H1 (cell line): ENCODE results near the gene GCHFR. TPM values are rescaled to one million over a fixed set of nuclear protein-coding genes. Genes with fewer than 3 reads are reported as not detected.

Experiments
- CTBP2 ChIP-seq: IDR thresholded peaks from 2 replicates; pipeline ENCODE4 v1.7.0; 2011; ENCODE audit warnings: borderline replicate concordance, mild to moderate bottlenecking, moderate library complexity, mixed read lengths, low read length; ENCODE audit not compliant: insufficient read depth, insufficient read length
- GTF2F1 ChIP-seq: IDR thresholded peaks from 2 replicates; pipeline ENCODE4 v1.6.1; 2012; ENCODE audit warnings: low read depth, low read length, improper control_type of control experiment, borderline replicate concordance
- KDM4A ChIP-seq: IDR thresholded peaks from one replicate; pipeline ENCODE4 v1.7.1; 2012; ENCODE audit warnings: low read depth, mild to moderate bottlenecking, moderate library complexity, low read length, inconsistent platforms; ENCODE audit not compliant: severe bottlenecking
- PHF8 ChIP-seq: fragments of 200-600 bp; sonication (generic); conservative IDR thresholded peaks from 2 replicates; pipeline ENCODE4 v1.7.1; 2012; ENCODE audit warnings: low read depth, mild to moderate bottlenecking, inconsistent platforms, low read length, moderate library complexity
- RAD21 ChIP-seq, 2 experiments: IDR thresholded peaks in 1 of 2; conservative IDR thresholded peaks in 1 of 2; 2 replicates each; pipeline ENCODE4 v1.6.1; 2011; ENCODE audit warnings: low read depth in 2 of 2, low read length in 2 of 2, improper control_type of control experiment in 1 of 2, inconsistent platforms in 1 of 2, mild to moderate bottlenecking in 1 of 2, moderate library complexity in 1 of 2
- RNF2 ChIP-seq: fragments of 200-900, 300-1000 bp; sonication (generic); IDR thresholded peaks from 2 replicates; pipeline ENCODE4 v1.7.1; 2016; ENCODE audit warnings: borderline replicate concordance, low read depth, mild to moderate bottlenecking, antibody characterized with exemption, low read length; ENCODE audit not compliant: poor library complexity, severe bottlenecking; ENCODE audit errors: missing control alignments
- polyA plus RNA-seq, 7 experiments: library from polyadenylated mRNA; depleted of rRNA in 3 of 7; stranded (reverse) in 5 of 7; unstranded in 2 of 7; fragments of >200 nt in 5 of 7; fragments of 200-250 nt in 2 of 7; gene quantifications; 1 replicate in 5 of 7; 2 replicates in 1 of 7; 4 replicates in 1 of 7; pipeline versions ENCODE4 v1.2.1 to v1.2.3, GENCODE V29; 2011 to 2013; ENCODE audit warnings: missing spikeins in 2 of 7, mixed read lengths in 2 of 7
- total RNA-seq: library from RNA; stranded (reverse); fragmentation: NEBNext Ultra II Directional; extraction: Animal tissue kit (Norgen Biotek cat#: 25700); gene quantifications from 2 replicates; pipeline ENCODE4 v1.2.1, GENCODE V29; 2021
- TF ChIP-seq, protein P1 (sequence below): fragments of 300-600 bp; sonication (generic); IDR thresholded peaks from 2 replicates; pipeline ENCODE4 v1.7.1; 2012; ENCODE audit warnings: low read length, moderate library complexity, mild to moderate bottlenecking, inconsistent platforms; ENCODE audit not compliant: insufficient replicate concordance

GCHFR gene
- total and polyA plus RNA-seq, 2 of the 8 experiments (the other 6 are each of a cell fraction or from before 2014, with no cell fraction given), result 25.9 to 81.5 TPM

DNA sequence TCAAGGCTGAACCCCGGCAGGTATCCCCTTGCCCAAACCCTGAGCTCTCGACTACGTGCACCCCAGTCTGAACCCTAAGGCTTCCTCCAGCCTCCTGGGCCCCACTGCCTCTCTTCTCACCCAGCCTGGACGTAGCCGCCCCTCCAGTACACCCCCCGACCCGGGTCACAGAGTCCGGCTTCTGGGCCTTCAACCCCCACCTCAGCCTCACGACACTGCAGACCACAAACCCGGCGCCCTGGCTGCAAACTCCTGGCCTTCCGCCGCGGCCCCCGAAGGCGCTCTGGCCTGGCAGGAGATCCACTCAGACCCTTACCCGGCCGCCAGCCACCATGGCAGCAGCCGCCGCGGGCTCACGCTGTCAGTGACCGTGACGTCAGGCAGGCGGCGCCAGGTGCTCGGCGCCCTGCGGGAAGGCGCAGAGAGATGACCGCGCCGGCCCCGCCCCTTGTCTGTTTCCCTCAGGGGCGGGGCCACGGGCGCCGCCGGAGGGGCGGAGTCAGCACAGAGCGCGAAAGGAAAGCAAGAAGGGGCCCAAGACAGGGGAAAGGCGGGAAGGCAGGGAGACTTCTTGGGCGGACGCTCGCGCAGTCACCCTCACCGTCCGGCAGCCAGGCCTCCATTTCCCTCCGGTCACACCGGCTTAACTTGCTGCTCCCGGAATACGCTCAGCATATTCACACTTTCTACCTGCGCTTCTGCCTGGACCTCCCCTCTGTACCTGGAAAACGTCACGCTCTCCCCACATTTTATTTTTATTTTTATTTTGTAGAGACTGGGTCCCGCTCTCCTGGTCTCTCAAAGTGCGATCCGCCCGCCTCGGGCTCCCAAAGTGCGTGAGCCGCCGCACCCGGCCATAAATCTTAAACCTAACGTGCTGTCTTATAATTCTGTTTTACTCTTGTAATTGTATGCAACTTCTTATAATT, 8.7 kb upstream of the GCHFR start, which contains the start of gene RMDN3 (continued):
- TF ChIP-seq KDM4A (peak; percentile 100), PHF8 (peak; percentile 82), GTF2F1 (peak; percentile 80), RAD21 (IDR thresholded peaks at IDR 0.05 in 1 of 2, conservative IDR thresholded peaks at IDR 0.05 in 1 of 2; ENCODE audit: low read depth in 2 of 2, low read length in 2 of 2) (no peak), CTBP2 (no peak), RNF2 (no peak)
- TF ChIP-seq, protein P1, sequence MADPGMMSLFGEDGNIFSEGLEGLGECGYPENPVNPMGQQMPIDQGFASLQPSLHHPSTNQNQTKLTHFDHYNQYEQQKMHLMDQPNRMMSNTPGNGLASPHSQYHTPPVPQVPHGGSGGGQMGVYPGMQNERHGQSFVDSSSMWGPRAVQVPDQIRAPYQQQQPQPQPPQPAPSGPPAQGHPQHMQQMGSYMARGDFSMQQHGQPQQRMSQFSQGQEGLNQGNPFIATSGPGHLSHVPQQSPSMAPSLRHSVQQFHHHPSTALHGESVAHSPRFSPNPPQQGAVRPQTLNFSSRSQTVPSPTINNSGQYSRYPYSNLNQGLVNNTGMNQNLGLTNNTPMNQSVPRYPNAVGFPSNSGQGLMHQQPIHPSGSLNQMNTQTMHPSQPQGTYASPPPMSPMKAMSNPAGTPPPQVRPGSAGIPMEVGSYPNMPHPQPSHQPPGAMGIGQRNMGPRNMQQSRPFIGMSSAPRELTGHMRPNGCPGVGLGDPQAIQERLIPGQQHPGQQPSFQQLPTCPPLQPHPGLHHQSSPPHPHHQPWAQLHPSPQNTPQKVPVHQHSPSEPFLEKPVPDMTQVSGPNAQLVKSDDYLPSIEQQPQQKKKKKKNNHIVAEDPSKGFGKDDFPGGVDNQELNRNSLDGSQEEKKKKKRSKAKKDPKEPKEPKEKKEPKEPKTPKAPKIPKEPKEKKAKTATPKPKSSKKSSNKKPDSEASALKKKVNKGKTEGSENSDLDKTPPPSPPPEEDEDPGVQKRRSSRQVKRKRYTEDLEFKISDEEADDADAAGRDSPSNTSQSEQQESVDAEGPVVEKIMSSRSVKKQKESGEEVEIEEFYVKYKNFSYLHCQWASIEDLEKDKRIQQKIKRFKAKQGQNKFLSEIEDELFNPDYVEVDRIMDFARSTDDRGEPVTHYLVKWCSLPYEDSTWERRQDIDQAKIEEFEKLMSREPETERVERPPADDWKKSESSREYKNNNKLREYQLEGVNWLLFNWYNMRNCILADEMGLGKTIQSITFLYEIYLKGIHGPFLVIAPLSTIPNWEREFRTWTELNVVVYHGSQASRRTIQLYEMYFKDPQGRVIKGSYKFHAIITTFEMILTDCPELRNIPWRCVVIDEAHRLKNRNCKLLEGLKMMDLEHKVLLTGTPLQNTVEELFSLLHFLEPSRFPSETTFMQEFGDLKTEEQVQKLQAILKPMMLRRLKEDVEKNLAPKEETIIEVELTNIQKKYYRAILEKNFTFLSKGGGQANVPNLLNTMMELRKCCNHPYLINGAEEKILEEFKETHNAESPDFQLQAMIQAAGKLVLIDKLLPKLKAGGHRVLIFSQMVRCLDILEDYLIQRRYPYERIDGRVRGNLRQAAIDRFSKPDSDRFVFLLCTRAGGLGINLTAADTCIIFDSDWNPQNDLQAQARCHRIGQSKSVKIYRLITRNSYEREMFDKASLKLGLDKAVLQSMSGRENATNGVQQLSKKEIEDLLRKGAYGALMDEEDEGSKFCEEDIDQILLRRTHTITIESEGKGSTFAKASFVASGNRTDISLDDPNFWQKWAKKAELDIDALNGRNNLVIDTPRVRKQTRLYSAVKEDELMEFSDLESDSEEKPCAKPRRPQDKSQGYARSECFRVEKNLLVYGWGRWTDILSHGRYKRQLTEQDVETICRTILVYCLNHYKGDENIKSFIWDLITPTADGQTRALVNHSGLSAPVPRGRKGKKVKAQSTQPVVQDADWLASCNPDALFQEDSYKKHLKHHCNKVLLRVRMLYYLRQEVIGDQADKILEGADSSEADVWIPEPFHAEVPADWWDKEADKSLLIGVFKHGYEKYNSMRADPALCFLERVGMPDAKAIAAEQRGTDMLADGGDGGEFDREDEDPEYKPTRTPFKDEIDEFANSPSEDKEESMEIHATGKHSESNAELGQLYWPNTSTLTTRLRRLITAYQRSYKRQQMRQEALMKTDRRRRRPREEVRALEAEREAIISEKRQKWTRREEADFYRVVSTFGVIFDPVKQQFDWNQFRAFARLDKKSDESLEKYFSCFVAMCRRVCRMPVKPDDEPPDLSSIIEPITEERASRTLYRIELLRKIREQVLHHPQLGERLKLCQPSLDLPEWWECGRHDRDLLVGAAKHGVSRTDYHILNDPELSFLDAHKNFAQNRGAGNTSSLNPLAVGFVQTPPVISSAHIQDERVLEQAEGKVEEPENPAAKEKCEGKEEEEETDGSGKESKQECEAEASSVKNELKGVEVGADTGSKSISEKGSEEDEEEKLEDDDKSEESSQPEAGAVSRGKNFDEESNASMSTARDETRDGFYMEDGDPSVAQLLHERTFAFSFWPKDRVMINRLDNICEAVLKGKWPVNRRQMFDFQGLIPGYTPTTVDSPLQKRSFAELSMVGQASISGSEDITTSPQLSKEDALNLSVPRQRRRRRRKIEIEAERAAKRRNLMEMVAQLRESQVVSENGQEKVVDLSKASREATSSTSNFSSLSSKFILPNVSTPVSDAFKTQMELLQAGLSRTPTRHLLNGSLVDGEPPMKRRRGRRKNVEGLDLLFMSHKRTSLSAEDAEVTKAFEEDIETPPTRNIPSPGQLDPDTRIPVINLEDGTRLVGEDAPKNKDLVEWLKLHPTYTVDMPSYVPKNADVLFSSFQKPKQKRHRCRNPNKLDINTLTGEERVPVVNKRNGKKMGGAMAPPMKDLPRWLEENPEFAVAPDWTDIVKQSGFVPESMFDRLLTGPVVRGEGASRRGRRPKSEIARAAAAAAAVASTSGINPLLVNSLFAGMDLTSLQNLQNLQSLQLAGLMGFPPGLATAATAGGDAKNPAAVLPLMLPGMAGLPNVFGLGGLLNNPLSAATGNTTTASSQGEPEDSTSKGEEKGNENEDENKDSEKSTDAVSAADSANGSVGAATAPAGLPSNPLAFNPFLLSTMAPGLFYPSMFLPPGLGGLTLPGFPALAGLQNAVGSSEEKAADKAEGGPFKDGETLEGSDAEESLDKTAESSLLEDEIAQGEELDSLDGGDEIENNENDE, result no peak
